Measurements from ENCODE around the gene BPIFB6.

BPIFB6 gene

DNA sequence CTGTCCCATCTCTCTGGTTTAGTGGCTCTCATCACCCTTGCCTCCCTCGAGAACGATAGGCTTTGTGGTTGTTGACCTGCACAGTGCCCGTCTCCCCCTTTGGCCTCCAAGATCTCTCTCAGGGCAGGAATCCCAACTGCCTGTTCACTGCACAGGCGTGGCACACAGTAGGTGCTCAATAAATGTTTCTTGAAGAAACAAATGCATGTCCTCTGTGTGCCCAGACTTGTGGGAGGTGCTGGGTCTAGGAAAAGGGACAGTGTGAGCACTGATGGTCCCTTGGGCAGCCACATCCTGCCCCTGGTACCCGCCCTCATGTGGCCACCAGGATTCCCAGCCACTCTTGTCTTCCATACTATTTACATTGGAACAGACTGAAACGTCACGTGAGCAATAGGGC is 2.6 kb upstream of the BPIFB6 start:
- ChIA-PET CTCF (interaction anchor here (0.5 to 1.0 kb wide), 3 partner anchors 11 to 926 kb away, joined by 3 read pairs; no protein-coding TSS in a partner anchor), POLR2A (ENCODE audit: low non-redundant PET) (no interaction called here)

GRCh38 chr20:33030076-33030475 is 1.4 kb upstream of the BPIFB6 start:
- DNase-seq (ENCODE audit: low spot score) = no peak
- TF ChIP-seq CTCF (conservative IDR thresholded peaks at IDR 0.05; ENCODE audit: low read depth) = no peak
- no peak overlapping the region for H3K27ac ChIP-seq
- CTCF ChIA-PET = interaction anchor here (0.6 kb wide), 2 partner anchors 10 to 12 kb away, joined by 5 read pairs; no protein-coding TSS in a partner anchor
- POLR2A ChIA-PET (ENCODE audit: low non-redundant PET) = no interaction called here

More for the DNA sequence above, 2.6 kb upstream of the BPIFB6 start:
- no peak for DNase-seq (ENCODE audit: low spot score)
- no peak for TF ChIP-seq CTCF (conservative IDR thresholded peaks at IDR 0.05; ENCODE audit: low read depth)
- H3K27ac ChIP-seq = no peak overlapping the region

GRCh38 chr20:33030569-33030968 is 879 bp upstream of the BPIFB6 start:
- no peak for DNase-seq (ENCODE audit: low spot score)
- POLR2A ChIA-PET (ENCODE audit: low non-redundant PET) = no interaction called here
- H3K27ac ChIP-seq = no peak overlapping the region
- CTCF ChIA-PET = interaction anchor here (0.6 kb wide), 2 partner anchors 10 to 13 kb away, joined by 5 read pairs; no protein-coding TSS in a partner anchor
- no peak for TF ChIP-seq CTCF (conservative IDR thresholded peaks at IDR 0.05; ENCODE audit: low read depth)

- no peak for TF ChIP-seq CTCF (conservative IDR thresholded peaks at IDR 0.05; ENCODE audit: low read depth)
- ChIA-PET POLR2A (ENCODE audit: low non-redundant PET) (no interaction called here), CTCF (interaction anchor here (0.5 to 1.2 kb wide), 2 partner anchors 11 to 412 kb away, joined by 5 to 6 read pairs; no protein-coding TSS in a partner anchor)
- no peak for DNase-seq (ENCODE audit: low spot score)
- no peak overlapping the region for H3K27ac ChIP-seq
These were observed 1.1 kb downstream of the BPIFB6 start for GRCh38 chr20:33032555-33032954.

DNA sequence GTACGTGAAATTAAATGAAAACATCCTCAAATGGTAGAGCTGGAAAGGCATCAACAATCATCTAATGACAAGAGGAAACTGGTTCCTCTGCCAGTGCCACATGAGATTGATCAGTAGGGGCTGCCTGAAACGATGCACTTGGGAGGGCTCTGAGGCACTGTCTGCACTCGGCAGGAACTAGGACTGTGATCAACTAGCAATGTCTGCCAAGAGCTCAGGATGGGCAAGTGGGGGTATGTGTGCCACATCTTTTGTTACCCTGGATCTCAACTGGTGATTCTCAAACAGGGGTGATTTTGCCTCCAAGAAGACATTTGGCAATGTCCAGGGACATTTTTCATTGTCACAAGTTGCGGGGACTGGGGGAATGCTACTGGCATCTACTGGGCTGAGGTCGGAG is 1.9 kb downstream of the BPIFB6 start:
- ChIA-PET POLR2A (ENCODE audit: low non-redundant PET) (no interaction called here), CTCF (no interaction called here)
- DNase-seq (ENCODE audit: low spot score) = no peak
- no peak overlapping the region for H3K27ac ChIP-seq
- no peak for TF ChIP-seq CTCF (conservative IDR thresholded peaks at IDR 0.05; ENCODE audit: low read depth)

- no peak overlapping the region for H3K27ac ChIP-seq
- DNase-seq (ENCODE audit: low spot score) = no peak
- ChIA-PET POLR2A (ENCODE audit: low non-redundant PET) (no interaction called here), CTCF (no interaction called here)
- TF ChIP-seq CTCF (conservative IDR thresholded peaks at IDR 0.05; ENCODE audit: low read depth) = no peak
These were observed 2.7 kb downstream of the BPIFB6 start for GRCh38 chr20:33034115-33034514.

Measured in RWPE1 (cell line).